ENCODE results near the gene ILK. TPM values are rescaled to one million over a fixed set of nuclear protein-coding genes. Genes with fewer than 3 reads are reported as not detected.

Gene ILK
- 216 TPM for total RNA-seq
- polyA plus RNA-seq = 578 TPM

DNA sequence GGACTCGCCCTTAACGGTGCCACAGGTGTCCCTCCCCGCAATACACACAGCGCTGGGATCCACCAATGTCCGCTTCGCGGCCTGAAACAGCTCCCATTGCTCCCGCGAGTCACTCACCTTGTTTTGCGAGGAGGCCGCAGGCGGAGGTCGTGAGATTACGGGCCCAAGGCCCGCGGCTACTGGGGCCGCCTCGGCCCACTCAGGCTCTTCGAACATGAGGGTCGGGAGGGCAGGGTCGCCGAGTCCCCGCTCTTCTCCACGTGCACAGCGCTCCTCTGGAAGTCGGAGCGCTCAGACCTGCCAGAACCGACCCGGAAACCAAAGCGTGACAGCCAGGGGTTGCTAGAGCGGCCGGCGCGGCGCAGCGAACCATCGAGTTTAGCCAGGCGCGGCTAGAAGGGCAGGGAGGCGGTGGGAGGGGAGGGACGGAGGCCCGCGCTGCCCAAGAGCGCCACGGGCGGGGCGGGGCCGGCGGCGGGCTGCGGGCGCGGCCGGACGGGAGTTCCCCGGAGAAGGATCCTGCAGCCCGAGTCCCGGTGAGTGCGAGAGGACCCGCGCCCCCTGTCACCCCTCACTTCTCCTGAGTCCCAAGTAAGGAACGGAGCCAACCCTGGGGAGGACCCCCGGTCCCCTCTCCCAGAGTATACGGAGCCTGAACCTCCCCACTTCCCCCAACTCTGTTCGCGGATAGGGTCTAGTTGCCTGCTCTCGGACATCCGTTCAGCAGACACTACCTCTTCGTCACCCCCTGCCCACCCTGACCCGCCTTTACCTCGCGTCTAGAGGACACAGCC is at the start of gene ILK, which contains the start of gene RRP8:
Gene ILK, plus strand, starts transcription at position 488 of the 794 bp plus-strand sequence. CDS start 498 bp downstream, outside the sequence.
Gene RRP8, minus strand, starts transcription at position 330 of the 794 bp plus-strand sequence. Its CDS starts 114 bp downstream, at position 216.
- peaks cover 2% of the 10 kb centered on the region for H3K4me1 ChIP-seq (ENCODE audit: insufficient read depth)
- H3K27ac ChIP-seq (ENCODE audit: low read depth) = peak within 1 kb of the TSS; percentile 86
- DNase-seq (ENCODE audit: extremely low spot score) = peak; percentile 84
- H3K36me3 ChIP-seq (ENCODE audit: insufficient read depth) = no peaks in the 10 kb centered on the region
- WGBS = under 1% methylated on average over 72 of the region's 72 CpGs
- peak within 1 kb of the TSS; percentile 80 for H3K4me3 ChIP-seq (ENCODE audit: low read depth, low read length)

DNA sequence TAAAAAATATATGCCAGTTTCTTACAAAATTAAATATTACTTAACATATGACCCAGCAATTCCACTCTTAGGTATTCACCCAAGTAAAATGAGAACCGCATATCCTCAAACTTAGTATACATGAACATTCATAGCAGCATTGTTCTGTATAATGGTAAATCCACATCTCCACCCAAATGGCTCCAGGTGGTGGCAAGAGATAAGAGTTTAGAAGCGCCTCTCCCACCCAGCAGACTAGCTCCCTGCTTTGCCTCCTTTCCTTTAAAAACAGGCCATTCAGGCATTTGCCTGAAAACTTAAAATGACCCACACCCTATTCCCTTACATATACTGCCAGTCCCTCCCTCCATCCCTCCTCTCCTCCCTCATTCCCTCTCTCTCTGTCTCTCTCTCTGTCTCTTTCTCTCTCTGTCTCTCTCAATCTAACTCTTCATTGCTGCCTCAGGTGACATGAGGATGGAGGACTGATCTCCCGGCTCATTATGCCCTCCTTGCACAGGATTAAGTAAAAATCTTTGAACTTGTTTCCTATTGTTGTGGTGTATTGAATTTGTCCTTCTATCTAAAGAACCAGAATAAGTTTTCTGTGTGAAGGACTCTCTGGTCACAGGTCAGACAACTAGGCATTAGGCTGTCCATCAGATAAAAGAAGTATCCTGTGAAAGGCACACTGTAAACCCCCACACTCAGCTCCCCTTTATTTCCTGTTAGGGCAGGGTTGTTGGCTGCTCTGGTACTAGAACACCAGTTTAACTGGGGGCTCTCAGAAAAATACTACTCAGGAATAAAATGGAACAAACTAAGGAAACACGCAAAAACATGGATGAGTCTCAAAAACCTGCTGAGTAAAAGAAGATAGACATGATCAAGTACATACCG is 48.5 kb upstream of the ILK start:
- WGBS = 89% methylated on average over 5 of the region's 5 CpGs
- no peak overlapping the region for H3K4me3 ChIP-seq (ENCODE audit: low read depth, low read length)
- no peak overlapping the region for H3K27ac ChIP-seq (ENCODE audit: low read depth)
- no peak for DNase-seq (ENCODE audit: extremely low spot score)
- H3K4me1 ChIP-seq (ENCODE audit: insufficient read depth) = no peaks in the 10 kb centered on the region
- no peaks in the 10 kb centered on the region for H3K36me3 ChIP-seq (ENCODE audit: insufficient read depth)

DNA sequence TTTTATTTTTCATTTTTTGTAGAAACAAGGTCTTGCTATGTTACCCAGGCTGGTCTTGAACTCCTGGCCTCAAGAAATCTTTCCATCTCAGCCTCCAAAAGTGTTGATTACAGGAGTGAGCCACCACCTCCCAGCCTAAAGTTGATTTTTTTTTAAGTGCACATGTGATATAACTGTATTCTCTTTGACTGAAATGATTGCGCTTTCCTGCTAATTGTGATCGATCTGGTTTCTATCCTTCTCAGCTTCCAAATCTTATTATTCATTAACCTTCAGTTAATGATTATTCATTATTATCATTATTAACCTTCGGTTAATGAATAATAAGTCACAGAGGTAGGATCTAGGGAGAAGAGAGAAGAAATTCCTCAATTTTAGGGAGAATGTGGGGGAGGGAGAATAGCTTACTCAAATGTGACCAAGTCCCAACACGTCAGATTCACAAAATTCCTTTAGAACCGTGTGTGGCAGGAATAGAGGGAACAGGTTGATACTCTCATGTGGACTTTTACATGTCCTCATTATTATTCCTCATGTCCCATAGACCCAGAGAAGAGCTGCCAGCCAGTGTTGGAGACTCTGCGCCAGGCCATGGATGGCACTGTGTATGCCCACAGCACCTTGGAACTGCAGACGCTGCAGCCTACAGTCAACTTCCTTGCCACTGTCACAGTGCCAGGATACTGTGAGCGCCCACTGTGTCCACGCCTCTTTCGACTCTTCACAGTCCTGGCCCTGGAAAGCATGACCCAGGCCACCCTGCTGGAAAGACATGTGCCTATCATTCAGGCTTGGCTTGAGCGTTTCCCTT is 47.2 kb upstream of the ILK start:
- WGBS = 91% methylated on average over 11 of the region's 11 CpGs
- Histone ChIP-seq H3K4me1 (ENCODE audit: insufficient read depth) (no peaks in the 10 kb centered on the region), H3K4me3 (ENCODE audit: low read depth, low read length) (no peak overlapping the region), H3K36me3 (ENCODE audit: insufficient read depth) (no peaks in the 10 kb centered on the region), H3K27ac (ENCODE audit: low read depth) (no peak overlapping the region)
- DNase-seq (ENCODE audit: extremely low spot score) = no peak

DNA sequence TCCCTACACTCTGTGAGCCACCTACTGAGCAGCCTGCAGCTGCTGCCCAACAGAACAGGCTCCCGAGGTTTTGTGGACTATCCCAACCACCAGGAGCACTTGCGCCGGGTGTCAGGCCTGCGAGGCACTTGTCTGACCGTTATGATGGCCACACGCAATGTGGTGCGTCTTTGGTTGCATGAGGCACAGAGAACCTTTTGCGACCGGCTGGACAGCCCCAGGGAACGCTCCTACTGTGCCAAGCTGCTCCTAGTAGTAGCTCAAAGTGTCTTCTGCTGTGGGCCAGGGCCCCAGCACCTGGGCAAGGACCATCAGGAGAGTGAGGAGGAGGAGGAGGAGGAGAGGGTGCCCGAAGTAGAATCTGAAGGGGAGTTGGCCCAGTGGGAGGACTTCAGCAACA is 46.5 kb upstream of the ILK start:
- Histone ChIP-seq H3K4me1 (ENCODE audit: insufficient read depth) (no peaks in the 10 kb centered on the region), H3K4me3 (ENCODE audit: low read depth, low read length) (no peak overlapping the region), H3K27ac (ENCODE audit: low read depth) (no peak overlapping the region), H3K36me3 (ENCODE audit: insufficient read depth) (no peaks in the 10 kb centered on the region)
- no peak for DNase-seq (ENCODE audit: extremely low spot score)
- WGBS = 92% methylated on average over 11 of the region's 11 CpGs

DNA sequence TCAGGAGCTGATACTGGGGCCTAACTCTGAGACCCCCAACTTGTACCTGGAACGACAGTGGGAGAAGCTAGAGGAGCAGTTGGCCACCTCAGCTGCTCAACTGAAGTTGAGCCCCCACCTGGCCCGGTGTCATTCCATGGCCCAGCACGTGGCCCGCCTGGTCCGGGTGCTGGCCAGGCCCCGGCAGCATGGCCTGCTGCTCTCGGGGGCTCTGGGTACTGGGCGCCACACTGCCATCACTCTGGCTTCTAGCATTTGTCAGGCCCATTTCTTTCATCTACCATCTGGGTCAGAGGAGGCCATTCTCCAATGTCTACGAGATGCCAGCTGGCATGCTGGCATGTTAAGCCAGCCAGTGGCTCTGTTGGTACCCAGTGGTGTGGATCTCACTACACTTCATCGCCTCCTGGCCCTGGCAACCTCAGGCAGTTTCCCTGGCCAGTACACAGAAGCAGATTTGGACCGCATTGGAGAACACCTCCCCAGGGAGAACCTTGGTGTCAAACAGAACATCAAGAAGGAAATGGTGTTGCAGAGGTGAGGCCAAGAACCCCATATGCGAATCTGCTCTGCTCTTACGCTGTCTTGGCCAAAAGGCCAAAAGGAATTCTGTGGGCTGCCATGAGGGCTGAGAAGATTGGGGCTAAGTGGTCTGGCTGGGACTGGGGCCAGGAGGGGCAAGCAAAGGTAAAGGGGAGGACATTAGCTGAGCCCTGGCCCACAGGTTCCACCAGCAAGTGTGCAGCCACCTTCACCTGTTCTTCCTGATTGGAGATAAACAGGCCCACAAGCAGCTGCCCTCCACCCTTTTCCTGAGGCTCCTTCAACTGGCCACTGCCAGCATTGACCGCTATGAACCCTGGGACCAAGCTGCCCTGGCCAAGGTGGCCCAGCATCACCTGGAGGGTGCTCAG is 45.6 kb upstream of the ILK start:
- Histone ChIP-seq H3K36me3 (ENCODE audit: insufficient read depth) (no peaks in the 10 kb centered on the region), H3K4me1 (ENCODE audit: insufficient read depth) (no peaks in the 10 kb centered on the region), H3K27ac (ENCODE audit: low read depth) (no peak overlapping the region), H3K4me3 (ENCODE audit: low read depth, low read length) (no peak overlapping the region)
- 97% methylated on average over 14 of the region's 14 CpGs for WGBS
- no peak for DNase-seq (ENCODE audit: extremely low spot score)

DNA sequence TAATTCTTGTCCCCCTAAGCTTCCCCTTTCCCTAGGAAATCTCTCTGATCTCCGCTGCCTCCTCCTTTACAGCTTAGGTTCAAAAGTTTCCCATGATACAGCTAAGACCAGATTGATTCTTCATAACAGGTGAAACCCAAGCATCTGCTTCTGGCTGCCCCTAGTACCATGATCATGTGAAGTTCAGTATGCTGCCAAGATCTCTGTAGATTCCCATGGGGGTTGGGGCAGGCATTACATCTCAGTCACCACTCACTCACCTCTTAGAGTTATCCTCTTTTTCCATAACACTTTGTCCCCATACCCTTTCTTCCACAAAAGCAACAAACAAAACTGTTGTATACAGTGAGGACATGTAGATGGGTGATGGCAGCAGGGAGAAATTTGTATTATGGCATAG is 44.2 kb upstream of the ILK start:
- DNase-seq (ENCODE audit: extremely low spot score) = no peak
- 98% methylated on average over 1 of the region's 1 CpG for WGBS
- no peak overlapping the region for H3K27ac ChIP-seq (ENCODE audit: low read depth)

DNA sequence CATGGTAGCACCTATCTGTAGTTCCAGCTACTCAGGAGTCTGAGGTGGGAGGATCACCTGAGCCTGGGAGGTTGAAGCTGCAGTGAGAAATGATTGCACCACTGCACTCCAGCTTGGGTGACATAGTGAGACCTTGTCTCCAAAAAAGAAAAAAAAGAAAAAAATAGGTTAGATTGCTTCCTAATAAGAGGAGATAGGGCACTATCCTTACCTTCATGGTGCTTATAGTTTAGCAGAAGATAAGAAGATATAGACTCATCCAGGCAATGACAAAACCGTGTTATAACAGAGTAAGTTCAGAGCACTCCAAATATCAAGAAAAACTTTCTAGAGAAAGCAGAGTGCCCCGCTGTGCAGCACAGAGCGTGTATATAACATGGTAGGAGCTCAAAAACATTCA is 42.3 kb upstream of the ILK start:
- 93% methylated on average over 3 of the region's 3 CpGs for WGBS
- no peaks in the 10 kb centered on the region for H3K36me3 ChIP-seq (ENCODE audit: insufficient read depth)
- no peak for DNase-seq (ENCODE audit: extremely low spot score)
- H3K27ac ChIP-seq (ENCODE audit: low read depth) = no peak overlapping the region
- H3K4me3 ChIP-seq (ENCODE audit: low read depth, low read length) = no peak overlapping the region
- no peaks in the 10 kb centered on the region for H3K4me1 ChIP-seq (ENCODE audit: insufficient read depth)

More for the DNA sequence above, 44.2 kb upstream of the ILK start:
- H3K4me1 ChIP-seq (ENCODE audit: insufficient read depth) = no peaks in the 10 kb centered on the region
- H3K36me3 ChIP-seq (ENCODE audit: insufficient read depth) = no peaks in the 10 kb centered on the region
- H3K4me3 ChIP-seq (ENCODE audit: low read depth, low read length) = no peak overlapping the region

DNA sequence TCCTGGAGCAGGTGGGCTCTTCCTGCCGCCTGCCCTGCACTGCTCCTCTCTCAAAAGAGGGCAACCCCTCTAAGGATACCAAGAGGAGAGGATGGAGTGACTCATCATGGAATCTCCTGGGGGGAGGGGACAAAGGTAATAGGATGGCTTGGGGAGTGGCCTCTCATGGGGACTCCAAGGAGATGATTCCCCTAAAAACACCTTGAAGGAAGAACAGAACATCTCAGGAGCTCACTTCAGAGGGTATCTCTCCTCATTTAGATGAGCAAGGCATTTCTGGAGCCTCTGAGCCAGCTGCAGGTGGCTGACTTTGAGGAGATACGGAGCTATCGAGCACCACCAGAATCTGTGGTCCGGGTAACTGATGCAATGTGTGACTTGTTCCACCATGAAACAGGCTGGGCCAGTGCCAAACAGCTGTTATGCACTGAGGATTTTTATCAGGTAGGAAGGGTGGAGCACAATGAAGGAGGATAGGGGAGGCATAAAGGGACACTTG is 40.4 kb upstream of the ILK start:
- no peak overlapping the region for H3K27ac ChIP-seq (ENCODE audit: low read depth)
- 94% methylated on average over 4 of the region's 4 CpGs for WGBS
- DNase-seq (ENCODE audit: extremely low spot score) = no peak
- no peaks in the 10 kb centered on the region for H3K36me3 ChIP-seq (ENCODE audit: insufficient read depth)
- H3K4me1 ChIP-seq (ENCODE audit: insufficient read depth) = no peaks in the 10 kb centered on the region
- no peak overlapping the region for H3K4me3 ChIP-seq (ENCODE audit: low read depth, low read length)

DNA sequence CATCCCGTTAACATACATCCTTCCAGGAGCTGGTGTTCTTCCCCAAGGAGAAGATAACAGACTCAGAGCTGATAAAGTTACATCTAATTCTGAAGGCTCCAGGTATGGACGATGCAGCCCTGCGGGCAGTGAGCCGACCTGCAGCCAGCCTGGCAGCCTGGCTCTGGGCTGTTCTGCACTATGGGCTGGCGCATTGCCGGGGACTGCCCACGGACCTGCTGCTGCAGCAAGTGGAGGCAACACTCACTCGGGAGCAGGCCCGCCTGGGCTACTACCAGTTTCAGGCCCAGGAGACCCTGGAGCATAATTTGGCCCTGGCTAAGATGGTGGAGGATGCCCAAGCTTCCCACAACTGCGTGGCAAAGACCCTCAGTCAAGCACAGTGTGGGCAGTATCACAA is 39.9 kb upstream of the ILK start:
- H3K27ac ChIP-seq (ENCODE audit: low read depth) = no peak overlapping the region
- H3K36me3 ChIP-seq (ENCODE audit: insufficient read depth) = no peaks in the 10 kb centered on the region
- WGBS = 90% methylated on average over 10 of the region's 10 CpGs
- no peak overlapping the region for H3K4me3 ChIP-seq (ENCODE audit: low read depth, low read length)
- DNase-seq (ENCODE audit: extremely low spot score) = no peak
- no peaks in the 10 kb centered on the region for H3K4me1 ChIP-seq (ENCODE audit: insufficient read depth)

DNA sequence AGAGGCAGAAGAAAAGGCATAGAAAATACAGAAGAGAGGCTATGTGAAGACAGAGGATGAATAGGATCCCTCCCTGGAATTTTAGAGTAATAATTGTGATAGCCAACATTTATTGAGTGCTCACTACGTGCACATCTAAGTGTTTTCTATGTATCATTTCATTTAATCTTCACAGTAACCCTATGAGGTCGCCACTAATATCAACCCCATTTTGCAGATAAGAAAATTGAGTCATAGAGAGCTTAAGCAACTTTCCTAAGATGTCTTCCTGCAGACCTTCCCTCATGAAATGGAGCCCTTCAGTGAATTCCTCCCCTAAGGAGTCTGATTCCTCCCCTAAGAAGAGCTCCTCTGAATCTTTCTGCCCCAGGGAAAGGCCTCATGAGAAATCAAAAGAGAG is 38.2 kb upstream of the ILK start:
- WGBS = 88% methylated on average over 2 of the region's 2 CpGs
- Histone ChIP-seq H3K36me3 (ENCODE audit: insufficient read depth) (no peaks in the 10 kb centered on the region), H3K4me1 (ENCODE audit: insufficient read depth) (no peaks in the 10 kb centered on the region), H3K4me3 (ENCODE audit: low read depth, low read length) (no peak overlapping the region), H3K27ac (ENCODE audit: low read depth) (no peak overlapping the region)
- no peak for DNase-seq (ENCODE audit: extremely low spot score)

DNA sequence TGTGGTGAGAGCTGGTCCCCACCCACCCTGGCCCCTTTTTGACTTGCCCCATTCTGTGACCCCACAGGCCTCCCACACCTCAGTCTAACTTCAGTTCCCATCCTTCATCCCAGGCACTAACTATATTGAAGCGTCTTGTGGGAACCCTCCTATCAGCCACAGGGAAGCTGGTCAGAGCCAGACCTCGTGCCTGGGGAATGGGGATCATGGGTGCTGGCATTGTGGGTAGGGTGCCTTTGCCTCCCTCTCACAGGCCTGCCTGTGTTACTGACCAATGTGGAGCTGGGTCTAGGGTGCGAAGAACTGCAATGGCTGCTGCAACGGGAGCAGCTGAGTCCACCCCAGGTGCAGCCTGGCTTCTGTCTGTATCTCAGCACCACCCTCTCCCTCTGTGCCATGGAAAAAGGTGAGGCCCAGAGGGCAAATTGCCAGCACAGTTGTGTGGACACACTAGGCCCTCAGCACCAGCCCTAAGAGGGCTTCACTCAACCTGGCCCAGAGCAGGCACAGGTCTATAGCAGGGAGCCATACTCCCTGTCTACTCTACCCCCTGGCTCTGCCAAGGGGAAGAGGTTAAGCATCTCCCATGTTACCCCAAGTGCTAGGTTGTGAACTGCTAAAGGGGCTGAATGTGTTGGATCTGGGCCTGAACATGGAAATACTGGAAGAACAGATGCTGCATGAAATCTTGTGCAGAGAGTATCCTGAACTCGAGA is 37.4 kb upstream of the ILK start:
- DNase-seq (ENCODE audit: extremely low spot score) = no peak
- Histone ChIP-seq H3K36me3 (ENCODE audit: insufficient read depth) (no peaks in the 10 kb centered on the region), H3K27ac (ENCODE audit: low read depth) (no peak overlapping the region), H3K4me3 (ENCODE audit: low read depth, low read length) (no peak overlapping the region), H3K4me1 (ENCODE audit: insufficient read depth) (no peaks in the 10 kb centered on the region)
- 97% methylated on average over 5 of the region's 5 CpGs for WGBS
